ENCODE measurements around the gene GOSR2. TPM values are rescaled to one million over a fixed set of nuclear protein-coding genes. Genes with fewer than 3 reads are reported as not detected.
"Not testable (repeated sequence)": the region's sequence is repeated elsewhere in the genome, so short reads cannot be mapped to it uniquely, and the experiment has no call there.

GOSR2 gene
- total RNA-seq, 2 donors from 2014 or later, result 30.9 to 94.8 TPM

DNA sequence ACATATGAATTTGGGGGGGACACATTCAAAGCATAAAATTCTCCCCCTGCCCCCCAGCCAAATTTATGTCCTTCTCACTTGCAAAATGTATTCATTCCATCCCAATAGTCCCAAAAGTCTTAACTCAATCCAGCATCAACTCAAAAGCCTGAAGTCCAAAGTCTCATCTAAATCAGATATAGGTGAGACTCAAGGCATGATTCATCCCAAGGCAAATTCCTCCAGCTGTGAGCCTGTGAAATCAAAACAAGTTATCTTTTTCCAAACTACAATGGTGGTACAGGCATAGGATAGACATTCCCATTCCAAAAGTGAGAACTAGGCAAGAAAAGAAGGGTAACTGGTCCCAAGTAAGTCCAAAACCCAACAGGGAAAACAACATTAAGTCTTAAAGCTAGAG lies 5.9 kb upstream of the GOSR2 start:
- Histone ChIP-seq H3K9me3 (no peaks in the 10 kb centered on the region), H3K4me1 (ENCODE audit: control insufficient read depth in 1 of 2, low read depth in 2 of 2) (no peaks in the 10 kb centered on the region), H3K27me3 (replicated peaks; ENCODE audit: insufficient read depth) (no peaks in the 10 kb centered on the region), H3K36me3 (no peaks in the 10 kb centered on the region), H3K27ac (no peak overlapping the region), H3K4me3 (no peak overlapping the region)
- ATAC-seq (ENCODE audit: insufficient number of reproducible peaks, low FRiP score, low read depth), result no peak
- TF ChIP-seq, protein P1, sequence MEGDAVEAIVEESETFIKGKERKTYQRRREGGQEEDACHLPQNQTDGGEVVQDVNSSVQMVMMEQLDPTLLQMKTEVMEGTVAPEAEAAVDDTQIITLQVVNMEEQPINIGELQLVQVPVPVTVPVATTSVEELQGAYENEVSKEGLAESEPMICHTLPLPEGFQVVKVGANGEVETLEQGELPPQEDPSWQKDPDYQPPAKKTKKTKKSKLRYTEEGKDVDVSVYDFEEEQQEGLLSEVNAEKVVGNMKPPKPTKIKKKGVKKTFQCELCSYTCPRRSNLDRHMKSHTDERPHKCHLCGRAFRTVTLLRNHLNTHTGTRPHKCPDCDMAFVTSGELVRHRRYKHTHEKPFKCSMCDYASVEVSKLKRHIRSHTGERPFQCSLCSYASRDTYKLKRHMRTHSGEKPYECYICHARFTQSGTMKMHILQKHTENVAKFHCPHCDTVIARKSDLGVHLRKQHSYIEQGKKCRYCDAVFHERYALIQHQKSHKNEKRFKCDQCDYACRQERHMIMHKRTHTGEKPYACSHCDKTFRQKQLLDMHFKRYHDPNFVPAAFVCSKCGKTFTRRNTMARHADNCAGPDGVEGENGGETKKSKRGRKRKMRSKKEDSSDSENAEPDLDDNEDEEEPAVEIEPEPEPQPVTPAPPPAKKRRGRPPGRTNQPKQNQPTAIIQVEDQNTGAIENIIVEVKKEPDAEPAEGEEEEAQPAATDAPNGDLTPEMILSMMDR (IDR thresholded peaks at IDR 0.05), result no peak
- no peak for DNase-seq (ENCODE audit: low spot score)

- no peaks in the 10 kb centered on the region for H3K4me1 ChIP-seq (ENCODE audit: control insufficient read depth in 1 of 2, low read depth in 2 of 2)
- no peaks in the 10 kb centered on the region for H3K36me3 ChIP-seq
- no peak for ATAC-seq (ENCODE audit: insufficient number of reproducible peaks, low FRiP score, low read depth)
- TF ChIP-seq, protein P1 (IDR thresholded peaks at IDR 0.05), result no peak
- H3K9me3 ChIP-seq, result no peaks in the 10 kb centered on the region
- H3K27ac ChIP-seq, result no peak overlapping the region
- DNase-seq (ENCODE audit: low spot score), result no peak
- no peaks in the 10 kb centered on the region for H3K27me3 ChIP-seq (replicated peaks; ENCODE audit: insufficient read depth)
- H3K4me3 ChIP-seq, result no peak overlapping the region
These were observed 5.4 kb upstream of the GOSR2 start for GRCh38 chr17:46917516-46917915.

- not testable (repeated sequence) for H3K27ac ChIP-seq; H3K27me3 ChIP-seq (replicated peaks; ENCODE audit: insufficient read depth); ATAC-seq (ENCODE audit: insufficient number of reproducible peaks, low FRiP score, low read depth); DNase-seq (ENCODE audit: low spot score); H3K36me3 ChIP-seq; H3K9me3 ChIP-seq
- H3K4me3 ChIP-seq, result peak overlapping the region; percentile 95
- peaks cover 16 to 19% of the 10 kb centered on the region in 2 donors for H3K4me1 ChIP-seq (ENCODE audit: control insufficient read depth in 1 of 2, low read depth in 2 of 2)
These were observed 998 bp upstream of the GOSR2 start for GRCh38 chr17:46921962-46922361.

DNA sequence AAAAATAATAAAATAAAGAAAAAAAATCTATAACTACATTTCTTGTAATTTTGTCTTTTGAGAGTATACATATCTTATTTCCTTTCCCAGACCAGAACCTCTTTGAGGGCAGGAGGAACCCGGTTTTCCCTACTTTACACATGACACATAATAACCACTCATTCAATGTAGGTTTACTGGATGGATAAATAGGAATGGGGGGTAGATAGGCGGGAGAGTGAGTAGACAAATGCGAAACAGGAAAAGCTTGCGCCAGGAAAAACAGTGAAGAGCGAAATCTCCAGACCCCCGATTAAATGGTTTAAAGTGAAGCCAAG lies 515 bp upstream of the GOSR2 start:
- Histone ChIP-seq H3K4me3 (peak overlapping the region; percentile 95), H3K27ac (peak overlapping the region; percentile 96 to 97), H3K27me3 (replicated peaks; ENCODE audit: insufficient read depth) (no peaks in the 10 kb centered on the region), H3K36me3 (no peaks in the 10 kb centered on the region), H3K9me3 (no peaks in the 10 kb centered on the region), H3K4me1 (ENCODE audit: control insufficient read depth in 1 of 2, low read depth in 2 of 2) (peaks cover 16 to 19% of the 10 kb centered on the region in 2 donors)
- ATAC-seq (ENCODE audit: insufficient number of reproducible peaks, low FRiP score, low read depth) (no peak), DNase-seq (ENCODE audit: low spot score) (no peak)
- TF ChIP-seq, protein P1 (IDR thresholded peaks at IDR 0.05), result no peak

GRCh38 chr17:46925185-46925868 lies 2.4 kb downstream of the GOSR2 start:
- DNase-seq (ENCODE audit: low spot score) (no peak), ATAC-seq (ENCODE audit: insufficient number of reproducible peaks, low FRiP score, low read depth) (no peak)
- TF ChIP-seq, protein P1 (IDR thresholded peaks at IDR 0.05), result no peak
- Histone ChIP-seq H3K4me3 (no peak overlapping the region), H3K36me3 (peaks cover 4% of the 10 kb centered on the region), H3K27me3 (replicated peaks; ENCODE audit: insufficient read depth) (no peaks in the 10 kb centered on the region), H3K9me3 (no peaks in the 10 kb centered on the region), H3K27ac (no peak overlapping the region), H3K4me1 (ENCODE audit: control insufficient read depth in 1 of 2, low read depth in 2 of 2) (peaks cover 16 to 19% of the 10 kb centered on the region in 2 donors)
